Smooth muscle cell of the brain vasculature (primary cell): ENCODE measurements around the gene PGPEP1.

ENCODE experiments used
- DNase-seq: peaks from one replicate; pipeline ENCODE4 v3.0.0-alpha.2; 2012; ENCODE audit warnings: low read depth, low spot score

The PGPEP1 gene, protein sequence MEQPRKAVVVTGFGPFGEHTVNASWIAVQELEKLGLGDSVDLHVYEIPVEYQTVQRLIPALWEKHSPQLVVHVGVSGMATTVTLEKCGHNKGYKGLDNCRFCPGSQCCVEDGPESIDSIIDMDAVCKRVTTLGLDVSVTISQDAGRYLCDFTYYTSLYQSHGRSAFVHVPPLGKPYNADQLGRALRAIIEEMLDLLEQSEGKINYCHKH

DNA sequence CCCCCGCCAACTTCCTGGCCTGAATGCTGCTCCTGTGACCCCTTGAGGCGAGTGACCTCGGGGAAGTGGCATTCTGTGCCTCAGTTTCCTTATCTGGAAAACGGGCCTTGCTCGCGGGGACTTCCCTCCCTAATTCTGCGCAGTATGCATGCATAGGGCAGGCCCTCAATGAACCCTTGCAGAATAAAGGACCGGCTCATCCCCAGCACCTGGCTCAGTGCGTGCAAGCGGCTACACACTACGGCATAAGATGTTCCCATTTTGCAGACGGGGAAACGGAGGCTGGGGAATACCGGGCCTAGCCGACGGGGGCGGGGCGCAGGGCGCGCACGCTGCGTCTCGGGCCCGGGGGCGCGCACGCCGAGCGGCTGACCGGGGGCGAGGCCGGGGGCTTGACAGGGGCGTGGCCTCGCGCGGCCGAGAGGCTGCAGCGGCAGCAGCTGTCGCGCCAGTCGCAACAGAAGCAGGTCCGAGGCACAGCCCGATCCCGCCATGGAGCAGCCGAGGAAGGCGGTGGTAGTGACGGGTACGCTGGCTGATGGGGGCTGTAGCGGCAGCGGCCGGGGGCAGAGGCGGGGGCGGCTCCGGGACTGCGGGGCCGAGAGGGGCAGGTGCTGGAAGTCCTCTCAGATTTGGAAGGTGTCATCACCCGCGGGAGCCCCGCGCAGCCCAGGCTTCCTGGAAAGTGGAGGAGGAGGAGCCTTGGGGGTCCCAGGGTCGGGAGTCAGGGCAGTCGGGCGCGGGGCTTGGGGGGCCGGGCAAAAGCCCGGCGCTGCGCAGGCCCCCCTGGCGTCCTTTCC lies at the start of gene PGPEP1:
TSS of gene PGPEP1 (plus strand) at position 409 of the 800 bp plus-strand sequence. CDS start at position 493, 84 bp downstream.
- no peak for DNase-seq

DNA sequence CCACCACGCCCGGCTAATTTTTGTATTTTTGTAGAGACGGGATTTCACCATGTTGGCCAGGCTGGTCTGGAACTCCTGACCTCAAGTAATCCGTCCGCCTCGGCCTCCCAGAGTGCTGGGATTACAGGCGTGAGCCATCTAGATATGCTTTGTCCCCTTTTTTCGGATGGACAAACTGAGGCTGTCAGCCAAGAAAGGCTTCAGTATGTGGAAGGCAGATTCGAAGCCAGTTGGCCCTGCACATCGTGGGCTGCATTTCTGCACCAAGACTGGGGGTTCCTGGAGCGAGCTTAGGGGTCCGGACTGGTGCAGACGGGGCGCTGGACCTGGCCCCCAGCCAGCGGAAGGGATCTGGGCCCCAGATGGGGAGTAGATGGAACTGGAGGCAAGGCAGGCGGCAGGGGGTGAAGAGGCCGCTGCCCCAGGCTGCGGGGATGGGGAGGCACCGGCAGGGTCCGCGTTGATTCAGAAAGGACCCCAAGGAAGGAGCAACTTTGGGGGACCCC lies 49.3 kb upstream of the PGPEP1 start:
- DNase-seq, result no peak

DNA sequence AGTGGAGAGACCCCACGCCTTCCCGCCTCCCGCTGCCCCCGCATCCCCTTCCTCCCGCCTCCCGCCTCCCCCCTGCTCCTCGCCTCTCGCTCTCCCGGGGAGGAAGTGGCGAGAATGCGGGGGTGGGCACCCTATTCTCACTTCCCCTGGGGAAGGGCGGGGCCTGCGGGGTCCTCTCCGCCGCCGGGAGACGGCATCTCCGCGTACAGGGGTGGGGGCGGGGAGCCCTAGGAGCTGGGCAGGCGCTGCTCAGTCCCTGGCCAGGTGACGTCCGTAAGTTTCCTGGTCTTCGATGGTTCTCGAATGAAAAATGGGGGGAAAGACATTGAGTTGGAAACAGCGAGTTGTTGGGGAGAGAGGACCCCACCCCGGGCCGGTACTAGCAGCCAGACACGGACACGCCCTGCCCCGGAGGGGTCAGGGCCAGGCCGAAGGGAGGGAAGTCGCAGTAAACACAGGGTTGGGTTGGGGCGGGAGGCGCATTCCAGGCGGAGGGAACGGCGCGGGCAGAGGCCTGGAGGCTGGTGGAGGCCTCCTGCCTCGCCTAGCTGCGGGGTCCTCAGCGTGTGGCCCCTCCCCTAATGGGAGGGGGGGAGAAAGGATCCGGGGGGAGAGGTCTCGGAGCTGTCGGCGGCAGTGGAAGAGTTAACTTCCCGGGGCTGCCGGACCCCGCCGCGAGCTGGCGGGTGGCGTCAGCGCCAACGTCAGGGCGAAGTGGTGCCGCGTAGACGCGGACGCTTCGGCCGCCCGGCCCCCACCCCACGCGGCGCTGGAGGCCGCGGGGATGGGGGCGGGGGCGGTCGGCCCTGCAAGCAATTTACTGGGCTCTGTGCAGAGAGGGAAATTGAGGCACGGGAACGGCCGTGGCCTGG lies 48.6 kb upstream of the PGPEP1 start:
- DNase-seq, result no peak

DNA sequence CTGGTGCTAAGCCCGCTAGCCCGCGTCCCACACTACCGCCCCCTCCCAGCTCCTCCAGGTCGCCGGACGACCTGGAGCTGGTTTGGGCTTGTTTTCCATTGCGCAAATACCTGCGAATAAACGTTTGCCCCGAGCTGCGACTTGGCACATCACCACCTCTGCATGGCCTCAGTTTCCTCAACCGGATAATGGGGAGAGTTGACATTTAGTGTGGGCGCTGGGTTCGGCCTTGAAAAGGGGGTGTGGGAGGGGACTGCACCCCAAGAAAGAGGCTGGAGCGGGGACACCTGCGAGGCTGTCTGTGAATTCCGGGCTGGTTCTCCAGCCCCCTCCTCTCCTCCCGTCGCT lies 48.0 kb upstream of the PGPEP1 start:
- no peak for DNase-seq

DNA sequence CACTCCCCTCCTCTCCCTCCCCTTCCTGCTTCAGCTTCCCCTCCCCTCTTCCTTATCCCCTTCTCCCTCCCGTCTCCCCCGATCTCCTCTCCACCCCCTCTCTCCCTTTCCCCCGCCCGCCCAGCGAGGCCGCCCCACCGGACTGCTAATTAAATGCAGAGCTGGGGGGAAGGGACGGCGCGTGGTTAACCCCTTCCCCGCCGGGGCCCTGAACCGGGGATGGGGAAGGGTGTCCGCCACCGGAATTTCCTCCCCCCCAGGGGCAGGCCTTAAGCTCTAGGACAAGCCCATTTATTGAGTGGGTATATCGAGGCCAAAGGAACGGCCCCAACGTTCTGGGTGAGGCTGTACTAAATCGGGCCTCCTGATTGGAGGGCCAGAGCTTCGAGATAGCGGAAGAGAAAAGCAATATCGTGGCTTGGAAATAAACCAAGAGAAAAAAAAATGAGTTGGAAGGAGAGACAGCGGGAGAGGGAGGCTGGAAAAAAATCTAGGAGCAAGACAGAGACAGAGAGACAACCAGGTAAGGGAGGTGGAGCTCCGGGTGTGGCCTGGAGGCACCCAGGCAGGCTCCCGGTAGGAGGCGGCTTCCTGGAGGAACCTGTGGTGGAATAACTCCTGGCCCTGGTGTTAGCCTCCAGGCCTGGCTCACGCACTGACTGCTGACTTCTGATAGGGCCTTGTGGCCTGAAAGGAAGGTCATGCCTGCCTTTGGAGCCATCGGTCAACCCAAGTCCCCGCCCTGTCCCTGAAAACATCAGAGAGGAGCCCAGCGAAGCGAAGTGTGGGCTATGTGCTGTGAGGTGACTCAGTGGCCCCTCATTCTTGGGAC lies 47.4 kb upstream of the PGPEP1 start:
- no peak for DNase-seq

DNA sequence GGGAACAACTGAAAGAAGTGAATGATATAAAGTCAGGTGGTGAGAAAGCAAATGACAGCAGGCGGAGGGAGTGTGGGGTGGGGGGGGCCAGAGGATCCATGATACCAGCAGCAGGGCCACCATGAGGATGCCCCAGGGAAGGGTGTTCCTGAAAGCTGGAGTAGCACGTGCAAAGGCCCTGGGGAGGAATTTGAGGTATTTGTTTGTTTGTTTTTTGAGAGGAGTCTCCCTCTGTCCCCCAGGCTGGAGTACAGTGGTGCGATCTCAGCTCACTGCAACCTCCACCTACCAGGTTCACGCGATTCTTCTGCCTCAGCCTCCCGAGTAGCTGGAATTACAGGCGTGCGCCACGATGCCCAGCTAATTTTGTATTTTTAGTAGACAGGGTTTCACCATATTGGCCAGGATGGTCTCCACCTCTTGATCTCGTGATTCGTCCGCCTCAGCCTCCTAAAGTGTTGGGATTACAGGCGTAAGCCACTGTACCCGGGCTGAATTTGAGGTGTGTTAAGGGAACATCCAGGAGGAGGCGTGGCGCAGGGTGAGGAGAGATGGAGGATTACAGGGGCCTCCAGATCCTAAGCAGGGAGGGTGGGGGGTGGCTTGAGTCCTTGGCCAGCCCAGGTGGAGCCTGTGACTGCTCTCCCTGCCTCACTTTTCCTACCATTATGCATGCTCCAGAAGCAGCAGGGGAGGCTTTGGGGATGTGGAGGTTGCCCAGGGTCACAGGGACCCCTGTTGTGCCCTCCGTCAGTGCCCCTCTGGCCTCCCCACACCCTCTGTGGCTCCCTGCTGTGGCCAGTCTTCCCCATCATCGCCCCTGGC lies 46.5 kb upstream of the PGPEP1 start:
- no peak for DNase-seq

DNA sequence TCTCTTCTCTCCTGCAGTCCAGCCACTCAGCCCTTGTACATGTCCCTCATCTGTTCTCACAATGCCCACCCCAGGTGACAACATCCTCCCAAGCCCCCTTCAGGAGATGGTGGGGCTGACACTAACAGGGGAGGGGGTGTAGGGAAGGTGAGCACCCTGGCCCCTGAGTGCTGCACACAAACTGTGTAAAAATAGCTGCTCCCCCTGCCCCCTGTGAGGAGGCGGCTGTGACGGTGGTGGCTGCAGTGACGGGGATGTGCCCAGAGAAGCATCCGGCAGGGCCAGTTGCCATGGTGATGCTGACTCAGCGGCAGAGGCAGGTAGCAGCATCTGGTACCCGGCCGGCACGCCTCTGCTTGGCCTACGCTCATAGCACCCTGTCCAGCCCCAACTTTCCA lies 45.9 kb upstream of the PGPEP1 start:
- no peak for DNase-seq

DNA sequence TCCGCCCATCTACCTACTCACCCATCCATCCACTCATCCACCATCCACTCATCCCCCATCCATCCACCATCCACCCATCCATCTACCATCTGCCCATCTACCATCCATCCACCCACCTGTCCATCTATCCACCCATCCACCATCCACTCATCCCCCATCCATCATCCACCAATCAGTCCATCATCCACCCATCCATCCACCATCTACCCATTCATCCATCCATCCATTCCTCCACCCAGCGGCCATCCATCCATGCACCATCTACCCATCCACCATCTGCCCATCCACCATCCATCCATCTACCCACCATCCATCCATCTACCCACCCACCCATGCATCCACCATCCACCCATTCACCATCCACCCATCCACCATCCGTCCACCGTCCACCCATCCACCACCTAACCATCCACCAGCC lies 45.4 kb upstream of the PGPEP1 start:
- DNase-seq, result no peak

DNA sequence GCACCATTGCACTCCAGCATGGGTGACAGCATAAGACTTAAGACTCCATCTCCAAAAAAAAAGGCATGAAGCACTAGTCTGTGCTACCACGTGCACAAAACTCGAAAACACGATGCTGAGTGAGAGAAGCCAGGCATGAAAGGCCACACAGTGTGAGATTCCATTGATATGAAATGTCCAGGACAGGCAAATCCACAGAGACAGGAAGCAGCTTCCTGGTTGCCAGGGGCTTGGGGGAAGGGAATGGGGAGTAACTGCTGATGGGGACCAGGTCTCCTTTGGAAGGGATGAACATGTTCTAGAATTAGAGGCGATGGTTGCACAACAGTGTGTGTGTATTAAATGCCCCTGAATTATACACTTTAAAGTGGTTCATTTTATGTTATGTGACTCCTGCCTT lies 43.1 kb upstream of the PGPEP1 start:
- DNase-seq, result no peak

DNA sequence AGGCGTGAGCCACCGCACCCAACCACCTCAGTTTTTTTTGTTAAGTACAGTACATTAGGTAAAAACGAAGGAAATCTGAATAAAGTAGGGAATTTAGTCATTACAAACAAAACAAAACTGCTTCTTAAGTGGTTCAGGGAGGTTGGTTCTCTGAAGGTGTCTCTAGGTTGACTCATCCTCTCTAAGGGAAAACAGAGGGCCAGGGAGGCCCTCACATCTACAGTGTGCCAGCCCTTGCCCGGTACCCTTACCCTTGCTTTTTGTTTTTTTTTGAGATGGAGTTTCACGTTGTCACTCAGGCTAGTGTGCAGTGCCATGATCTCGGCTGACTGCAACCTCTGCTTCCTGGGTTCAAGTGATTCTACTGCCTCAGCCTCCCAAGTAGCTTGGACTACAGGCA lies 41.8 kb upstream of the PGPEP1 start:
- DNase-seq, result no peak

DNA sequence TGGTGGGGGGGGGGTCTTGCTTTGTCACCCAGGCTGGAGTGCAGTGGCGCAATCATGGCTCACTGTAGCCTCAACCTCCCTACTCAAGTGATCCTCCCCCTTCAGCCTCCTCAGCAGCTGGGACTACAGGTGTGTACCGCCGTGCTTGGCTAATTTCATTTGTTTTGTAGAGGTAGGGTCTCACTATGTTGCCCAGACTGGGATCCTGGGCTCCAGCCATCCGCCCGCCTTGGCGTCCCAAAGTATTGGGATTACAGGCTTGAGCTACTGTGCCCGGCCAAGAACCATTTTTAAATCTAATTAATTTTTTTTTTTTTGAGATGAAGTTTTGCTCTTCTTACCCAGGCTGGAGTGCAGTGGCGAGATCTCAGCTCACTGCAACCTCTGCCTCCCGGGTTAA lies 40.7 kb upstream of the PGPEP1 start:
- DNase-seq, result no peak

DNA sequence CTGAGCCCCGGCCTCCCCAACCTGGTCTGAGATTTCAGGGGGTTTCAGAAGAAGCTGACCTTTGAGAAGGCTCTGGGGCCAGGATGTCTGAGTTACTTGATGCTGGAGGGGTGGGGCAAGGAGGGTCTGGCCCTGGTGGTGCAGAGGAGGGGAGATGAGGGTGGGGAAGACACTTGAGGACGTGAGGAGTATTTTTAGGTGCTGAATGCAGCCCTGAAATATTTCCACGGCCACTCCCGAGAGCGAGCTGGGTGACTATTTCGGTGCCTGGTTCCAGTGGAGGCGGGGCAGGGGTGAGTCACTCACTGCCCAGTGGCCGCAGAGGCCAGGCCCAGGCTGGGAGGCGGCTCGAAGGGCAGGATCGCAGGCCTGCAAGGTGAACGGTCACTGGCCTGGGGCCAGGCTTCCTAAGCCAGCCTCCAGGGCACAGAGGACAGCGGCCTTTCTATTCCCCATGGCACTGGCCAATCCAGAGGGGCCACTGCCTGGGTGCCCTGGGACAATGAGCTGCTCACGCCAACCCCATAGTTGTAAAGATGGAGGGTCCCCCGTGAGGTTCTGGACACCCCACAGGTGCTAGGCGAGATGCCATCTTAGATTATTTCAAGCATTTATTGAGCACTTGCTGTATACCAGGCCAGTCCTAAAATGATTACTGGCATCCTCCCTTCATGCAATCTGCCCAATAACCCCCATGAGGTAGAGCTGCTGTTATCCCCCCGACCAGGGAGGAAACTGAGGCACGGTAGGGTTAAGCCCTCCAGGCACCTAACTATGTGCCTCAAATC lies 39.3 kb upstream of the PGPEP1 start:
- no peak for DNase-seq

DNA sequence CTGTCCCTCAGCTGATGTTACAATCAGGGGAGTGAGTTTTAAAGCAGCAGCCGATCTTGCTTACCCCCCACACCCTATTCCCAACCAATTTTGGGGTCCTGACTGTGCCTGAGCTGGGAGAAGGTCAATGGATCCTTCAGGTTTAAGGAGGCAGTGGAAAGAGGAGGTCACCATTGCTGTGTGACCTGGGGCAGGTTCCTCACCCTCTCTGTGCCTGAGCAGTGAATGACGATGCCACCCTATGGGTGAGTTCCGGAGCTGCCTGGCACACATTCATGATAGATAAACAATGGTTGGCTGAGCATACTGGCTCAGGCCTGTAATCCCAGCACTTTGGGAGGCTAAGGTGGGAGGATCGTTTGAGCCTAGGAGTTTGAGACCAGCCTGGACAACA lies 38.7 kb upstream of the PGPEP1 start:
- no peak for DNase-seq

DNA sequence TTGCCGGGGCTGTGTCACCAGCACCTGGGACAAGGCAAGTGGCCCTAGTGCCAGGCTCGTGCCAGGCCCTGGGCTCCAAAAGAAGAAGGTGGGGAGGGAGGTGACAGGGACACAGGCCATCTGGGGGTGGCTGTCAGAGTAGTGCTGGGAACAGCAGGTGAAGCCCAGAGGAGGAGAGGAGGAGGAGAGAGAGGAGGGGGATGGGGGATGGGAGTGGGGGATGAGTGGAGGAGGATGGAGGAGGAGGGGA lies 36.3 kb upstream of the PGPEP1 start:
- no peak for DNase-seq

DNA sequence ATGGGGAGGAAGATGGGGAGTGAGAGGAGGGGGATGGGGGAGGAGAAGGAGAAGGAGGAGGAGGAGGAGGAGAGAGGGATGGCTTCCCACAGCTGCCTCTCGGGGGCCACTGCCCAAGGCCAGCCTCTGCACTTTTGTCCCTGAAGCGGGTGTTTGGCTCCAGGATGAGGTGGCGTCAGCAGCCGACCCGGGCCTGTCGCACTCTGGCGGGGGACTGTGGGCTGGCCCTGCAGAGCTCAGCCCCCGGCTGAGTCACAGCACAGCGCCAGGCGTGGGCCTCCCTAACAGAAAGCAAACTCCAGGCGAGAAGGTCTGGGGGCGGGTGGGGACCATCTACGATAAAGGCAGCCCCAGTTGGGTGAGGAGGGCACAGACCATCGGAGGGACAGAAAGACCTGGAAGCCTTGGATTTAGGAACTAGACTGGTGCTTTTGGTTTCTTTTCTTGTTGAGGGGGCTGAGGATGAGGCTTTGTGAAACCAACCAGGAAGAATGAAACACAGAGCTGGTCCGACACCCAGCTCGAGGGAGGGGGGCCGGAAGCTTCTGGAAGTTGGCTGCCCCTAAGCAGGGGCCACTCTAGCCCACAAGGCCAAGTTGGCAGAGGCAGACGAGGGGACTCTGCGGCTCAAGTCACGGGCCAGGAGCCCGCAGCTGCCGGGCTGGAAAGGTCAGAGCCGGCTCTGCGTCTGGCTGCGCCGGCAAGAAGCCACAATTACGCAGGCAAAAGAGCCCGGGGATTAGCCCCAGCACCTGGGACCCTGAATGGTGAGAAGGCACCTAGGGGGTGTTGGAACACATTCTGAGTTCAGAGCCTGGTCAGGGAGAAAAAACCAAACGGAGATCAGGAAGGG lies 35.7 kb upstream of the PGPEP1 start:
- DNase-seq, result no peak

DNA sequence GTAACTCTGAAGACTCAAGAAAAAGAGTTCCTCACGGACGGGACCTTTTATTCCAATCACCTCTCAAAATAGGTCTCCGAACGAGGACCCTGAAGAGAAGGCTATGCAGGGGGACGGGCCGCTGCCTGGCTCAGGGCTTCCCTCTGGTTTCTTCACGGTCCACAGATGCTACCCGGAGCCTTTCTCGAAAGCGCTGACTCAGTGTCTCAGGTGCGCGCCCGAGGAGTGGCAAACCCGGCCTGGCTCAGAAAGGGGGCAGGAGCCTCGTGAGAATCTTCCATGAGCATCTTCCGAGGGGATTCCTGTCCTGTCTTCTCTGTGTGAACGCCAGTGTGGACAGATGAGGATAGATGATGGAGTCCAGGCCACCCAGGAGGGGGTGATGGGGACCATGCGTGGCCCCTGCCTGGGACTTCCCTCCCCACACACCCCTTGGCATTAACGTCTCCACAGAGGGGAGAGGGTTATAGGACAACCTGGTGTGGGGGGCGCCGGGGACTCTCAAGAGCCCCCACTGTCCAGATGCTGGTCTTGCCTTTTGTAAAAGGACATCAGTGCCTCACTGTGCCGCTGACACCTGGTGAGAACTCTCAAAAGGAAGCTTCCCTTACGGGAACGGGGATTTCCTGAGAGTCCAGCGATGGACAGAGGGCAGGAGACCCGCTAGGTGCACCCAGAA lies 34.0 kb upstream of the PGPEP1 start:
- DNase-seq, result no peak

DNA sequence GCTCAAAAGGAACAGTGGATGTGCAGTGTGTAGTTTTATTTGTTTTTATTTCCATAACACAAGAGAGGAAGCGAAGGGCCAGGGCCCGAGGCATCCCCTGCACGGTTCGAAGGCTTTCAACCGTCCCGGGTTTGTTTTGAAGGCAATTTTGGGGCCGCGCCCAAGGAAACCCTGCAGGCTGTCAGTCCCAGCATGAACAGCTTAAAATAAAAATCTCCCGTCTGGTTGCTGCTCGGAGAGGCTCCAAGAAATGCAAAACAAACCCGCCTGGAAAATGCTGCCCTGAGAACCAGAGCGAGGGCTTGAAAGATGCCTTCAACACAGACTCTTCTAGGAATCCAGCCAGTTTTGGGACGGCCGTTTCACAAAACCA lies 33.5 kb upstream of the PGPEP1 start:
- no peak for DNase-seq

DNA sequence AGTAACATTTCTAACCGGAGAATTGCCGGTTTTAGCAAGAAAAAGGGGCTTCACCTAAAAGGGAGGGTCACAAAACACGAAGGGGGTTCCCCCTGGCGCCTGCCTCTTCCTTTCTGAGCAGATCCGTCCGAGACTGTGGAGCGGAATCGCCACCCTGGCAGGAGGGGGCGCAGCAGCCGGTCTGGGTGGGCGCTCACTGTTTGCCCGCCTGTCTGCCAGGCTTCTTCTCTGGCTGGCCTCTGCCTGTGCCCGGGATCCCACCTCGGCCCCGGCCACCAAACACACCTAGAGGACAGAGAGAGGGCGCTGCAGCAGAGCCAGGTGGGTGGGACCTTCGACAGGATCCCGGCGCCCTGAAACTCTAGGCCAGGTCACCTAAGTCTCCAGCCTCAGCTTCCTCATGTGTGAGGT lies 33.1 kb upstream of the PGPEP1 start:
- no peak for DNase-seq
